Choroid plexus epithelial cell (primary cell): ENCODE results near the gene RAP1GAP.
A peak's percentile ranks its signal among the peaks of the same experiment; 100 is the strongest.
"Not testable (repeated sequence)": the region's sequence is repeated elsewhere in the genome, so short reads cannot be mapped to it uniquely, and the experiment has no call there.

Experiments used
- DNase-seq: peaks from one replicate; pipeline ENCODE4 v3.0.0-alpha.2; 2010; ENCODE audit warnings: low read depth
- H3K4me3 ChIP-seq: 2 replicates; pipeline ENCODE4 v1.5.1; 2011; ENCODE audit warnings: low read depth, mild to moderate bottlenecking, control low read depth, low read length, moderate library complexity
- TF ChIP-seq, protein P1 (sequence below): conservative IDR thresholded peaks from 2 replicates; pipeline ENCODE4 v1.5.1; 2011; ENCODE audit warnings: low read depth, mild to moderate bottlenecking, control low read depth, inconsistent platforms, low read length, moderate library complexity

RAP1GAP gene

DNA sequence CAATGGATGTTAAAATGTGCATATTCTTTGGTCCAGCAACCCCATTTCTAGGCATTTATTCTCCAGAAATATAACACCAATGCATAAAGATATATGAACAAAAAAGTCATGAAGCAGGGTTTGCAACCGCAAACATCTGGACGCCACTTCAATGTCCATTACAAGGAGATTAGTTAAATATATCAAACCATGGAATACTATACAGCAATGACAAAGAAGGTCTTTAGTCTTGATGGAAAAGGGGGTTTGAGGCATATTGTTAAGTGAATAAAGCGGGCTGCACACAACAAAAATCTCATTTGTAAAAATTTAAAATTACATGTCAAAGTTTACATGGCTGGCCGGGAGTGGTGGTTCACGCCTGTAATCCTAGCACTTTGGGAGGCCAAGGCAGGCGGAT is 31.6 kb downstream of the RAP1GAP start:
- H3K4me3 ChIP-seq: no peak overlapping the region
- no peak for DNase-seq
- TF ChIP-seq, protein P1, sequence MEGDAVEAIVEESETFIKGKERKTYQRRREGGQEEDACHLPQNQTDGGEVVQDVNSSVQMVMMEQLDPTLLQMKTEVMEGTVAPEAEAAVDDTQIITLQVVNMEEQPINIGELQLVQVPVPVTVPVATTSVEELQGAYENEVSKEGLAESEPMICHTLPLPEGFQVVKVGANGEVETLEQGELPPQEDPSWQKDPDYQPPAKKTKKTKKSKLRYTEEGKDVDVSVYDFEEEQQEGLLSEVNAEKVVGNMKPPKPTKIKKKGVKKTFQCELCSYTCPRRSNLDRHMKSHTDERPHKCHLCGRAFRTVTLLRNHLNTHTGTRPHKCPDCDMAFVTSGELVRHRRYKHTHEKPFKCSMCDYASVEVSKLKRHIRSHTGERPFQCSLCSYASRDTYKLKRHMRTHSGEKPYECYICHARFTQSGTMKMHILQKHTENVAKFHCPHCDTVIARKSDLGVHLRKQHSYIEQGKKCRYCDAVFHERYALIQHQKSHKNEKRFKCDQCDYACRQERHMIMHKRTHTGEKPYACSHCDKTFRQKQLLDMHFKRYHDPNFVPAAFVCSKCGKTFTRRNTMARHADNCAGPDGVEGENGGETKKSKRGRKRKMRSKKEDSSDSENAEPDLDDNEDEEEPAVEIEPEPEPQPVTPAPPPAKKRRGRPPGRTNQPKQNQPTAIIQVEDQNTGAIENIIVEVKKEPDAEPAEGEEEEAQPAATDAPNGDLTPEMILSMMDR: no peak

DNA sequence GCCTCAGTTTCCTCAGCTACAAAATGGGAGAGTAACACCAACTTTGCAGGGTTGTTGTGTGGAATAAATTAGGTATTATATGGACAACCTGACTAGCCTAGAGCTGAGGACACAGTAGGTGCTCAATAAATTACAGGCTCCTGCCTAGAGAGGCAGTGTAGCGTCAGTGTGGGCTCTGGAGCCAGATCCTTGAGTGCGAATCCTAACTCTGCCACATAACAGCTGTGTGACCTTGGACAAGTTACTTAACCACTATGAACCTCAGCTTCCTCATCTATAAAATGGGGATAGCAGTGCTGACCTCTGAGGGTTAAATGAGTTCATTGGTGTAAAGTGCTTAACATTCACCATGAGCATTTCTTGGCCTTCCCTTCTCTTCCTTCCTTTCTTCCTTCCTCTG is 33.1 kb downstream of the RAP1GAP start:
- H3K4me3 ChIP-seq: no peak overlapping the region
- TF ChIP-seq, protein P1: no peak
- DNase-seq: no peak

DNA sequence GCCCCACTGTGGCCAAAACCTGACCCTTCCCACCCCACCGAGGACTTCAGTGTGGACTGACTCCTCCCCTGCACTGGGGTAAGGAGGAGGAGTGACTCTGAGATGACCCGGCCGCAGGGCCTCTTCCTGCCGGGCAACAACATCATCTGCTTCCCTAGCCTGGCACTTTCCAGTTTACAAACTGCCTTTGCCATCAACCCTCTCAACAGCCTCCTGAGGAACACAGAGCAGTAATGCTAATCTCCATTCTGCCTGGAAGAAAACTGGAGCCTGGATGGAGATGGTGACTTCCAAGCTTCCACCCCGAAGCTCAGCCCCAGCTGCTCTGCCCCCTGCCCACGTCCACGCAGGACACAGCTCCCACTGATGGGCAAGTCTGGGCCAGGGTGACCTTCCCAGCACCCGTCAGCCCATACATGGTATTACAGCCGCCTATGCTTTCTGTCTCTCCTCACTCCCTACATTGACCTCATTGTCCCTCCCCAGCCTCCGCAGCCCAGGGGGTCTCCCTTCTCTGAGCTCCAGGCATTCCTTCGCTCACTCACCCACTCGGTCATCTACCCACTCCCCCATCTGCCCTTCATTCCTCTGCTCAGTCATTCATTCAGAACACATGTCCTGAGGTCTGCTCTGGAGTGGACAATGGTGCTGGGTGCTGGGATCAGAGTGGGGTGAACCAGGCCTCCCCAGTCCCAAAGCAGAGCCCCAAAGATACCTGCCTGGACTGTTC is 34.2 kb downstream of the RAP1GAP start:
- H3K4me3 ChIP-seq: no peak overlapping the region
- no peak for DNase-seq
- TF ChIP-seq, protein P1: no peak

DNA sequence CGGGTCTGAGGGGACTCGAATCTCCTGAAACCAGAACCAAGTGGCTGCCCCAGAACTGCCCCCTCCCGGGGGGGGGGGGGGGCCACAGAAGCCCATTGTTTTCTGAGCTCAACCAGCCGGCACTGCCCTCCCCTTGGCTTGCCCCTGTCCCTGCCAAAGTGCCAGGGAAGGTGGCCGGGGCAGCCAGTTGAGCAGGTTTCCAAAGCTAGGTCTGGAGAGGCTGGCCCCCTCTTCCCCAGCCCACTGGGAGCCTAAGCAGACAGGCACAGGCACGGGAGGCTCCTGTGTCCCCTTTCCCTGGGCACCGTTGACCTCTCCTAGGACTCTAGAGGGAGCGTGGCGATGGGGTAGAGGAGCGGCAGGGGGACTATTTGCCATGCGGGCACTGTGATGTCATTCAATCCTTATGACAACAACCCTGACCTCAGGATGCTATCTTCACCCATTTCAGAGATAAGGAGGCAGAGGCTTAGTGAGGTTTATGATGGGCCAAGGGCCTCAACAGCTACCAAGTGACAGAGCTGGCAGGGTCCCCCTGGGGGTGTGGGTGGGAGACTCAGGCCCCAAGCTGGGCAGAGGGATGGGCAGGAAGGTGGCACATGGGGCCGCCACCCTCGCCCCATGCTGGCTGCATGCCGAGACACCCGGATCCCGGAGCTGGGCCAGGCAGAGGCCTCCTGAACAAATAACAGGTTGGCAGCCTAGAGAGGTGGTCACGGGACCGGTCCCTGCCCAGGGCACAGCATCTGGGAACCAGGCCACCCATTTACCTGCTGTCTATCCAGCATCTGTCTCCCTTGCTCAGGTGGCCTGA is 35.0 kb downstream of the RAP1GAP start:
- TF ChIP-seq, protein P1: no peak
- DNase-seq: no peak
- H3K4me3 ChIP-seq: no peak overlapping the region

DNA sequence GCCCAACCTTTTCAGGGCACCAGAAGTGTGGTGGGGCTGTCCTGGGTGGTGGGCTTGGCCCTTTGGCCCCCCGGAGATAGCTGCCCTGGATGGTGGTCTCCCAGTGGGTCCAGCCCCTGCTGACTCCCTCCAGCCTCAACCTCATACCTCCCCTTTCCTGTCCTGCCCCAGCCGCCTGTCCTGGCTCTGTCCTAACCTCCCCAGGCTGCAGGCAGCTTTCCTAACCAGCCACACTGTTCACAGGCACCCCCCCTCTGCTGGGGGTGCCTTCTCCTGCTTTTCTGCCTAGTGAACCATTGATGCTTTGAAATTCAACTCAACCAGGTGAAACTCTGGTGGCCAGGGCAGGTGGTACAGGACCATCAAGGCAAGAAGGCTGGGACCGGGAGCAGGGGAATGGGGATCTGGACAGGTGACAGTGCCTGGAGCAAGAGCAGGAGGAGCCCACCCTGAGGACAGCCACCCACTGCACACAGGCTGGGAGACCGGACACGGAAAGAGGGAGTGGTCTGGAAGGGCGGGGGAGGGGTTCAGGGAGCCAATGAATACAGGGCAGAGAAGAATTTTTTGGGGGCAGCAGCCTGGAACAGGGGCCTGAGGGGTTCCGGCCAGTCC is 35.9 kb downstream of the RAP1GAP start:
- no peak for DNase-seq
- TF ChIP-seq, protein P1: no peak
- no peak overlapping the region for H3K4me3 ChIP-seq

DNA sequence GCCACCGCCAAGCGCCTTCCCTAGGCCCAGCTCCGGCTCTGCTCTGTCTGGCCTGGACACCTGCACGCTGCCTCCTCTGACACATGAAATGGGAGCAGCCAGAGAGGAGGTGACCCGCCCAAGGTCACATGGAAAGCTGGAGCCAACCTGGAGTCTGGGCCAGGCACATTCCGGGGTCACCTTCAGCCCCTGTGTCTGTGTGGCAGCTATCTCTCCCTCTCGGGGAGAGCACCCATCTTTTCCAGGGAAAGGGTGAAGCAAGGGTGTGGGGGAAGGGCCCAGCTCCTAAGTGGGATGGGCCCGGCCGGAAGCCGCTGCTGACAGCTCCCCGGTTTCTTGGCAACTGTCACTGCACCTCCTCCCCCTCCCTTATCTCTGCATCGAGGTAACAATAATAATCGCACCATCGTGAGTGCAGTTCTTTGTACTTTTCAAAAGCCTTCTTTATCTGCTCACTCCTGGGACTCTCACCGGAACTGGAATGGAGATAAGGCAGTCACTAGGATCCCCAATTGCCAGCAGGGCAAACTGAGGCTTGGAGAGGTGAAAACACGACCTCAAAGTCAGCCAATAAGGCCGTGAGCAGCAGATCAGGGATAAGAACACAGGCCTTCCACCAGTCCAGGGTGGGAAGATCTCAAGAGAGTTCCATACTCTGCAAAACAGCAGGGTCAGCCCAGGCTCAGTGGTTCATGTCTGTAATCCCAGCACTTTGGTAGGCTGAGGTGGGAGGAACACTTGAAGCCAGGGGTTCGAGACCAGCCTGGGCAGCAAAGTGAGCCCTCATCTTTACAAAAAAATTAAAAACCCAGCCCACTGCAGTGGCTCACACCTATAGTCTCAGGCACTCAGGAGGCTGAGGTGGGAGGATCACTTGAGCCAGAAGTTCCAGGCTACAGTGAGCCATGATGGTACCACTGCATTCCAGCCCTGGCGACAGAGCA is 36.9 kb downstream of the RAP1GAP start:
- no peak overlapping the region for H3K4me3 ChIP-seq
- DNase-seq: peak; percentile 33
- TF ChIP-seq, protein P1: no peak

DNA sequence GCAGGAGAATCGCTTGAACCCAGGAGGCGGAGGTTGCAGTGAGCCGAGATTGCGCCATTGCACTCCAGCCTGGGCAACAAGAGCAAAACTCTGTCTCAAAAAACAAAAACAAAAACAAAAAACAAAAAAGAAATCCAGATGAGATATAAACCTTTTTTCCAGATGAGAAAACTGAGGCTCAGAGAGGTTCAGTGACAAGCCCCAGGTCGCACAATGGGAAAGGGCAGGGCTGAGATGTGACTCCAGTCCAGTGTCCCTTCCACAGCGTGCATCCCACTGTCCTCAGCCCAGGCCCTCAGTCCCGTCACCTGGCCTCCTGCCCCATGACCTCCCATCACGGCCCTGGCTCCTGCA is 37.6 kb downstream of the RAP1GAP start:
- not testable (repeated sequence) for DNase-seq, H3K4me3 ChIP-seq
